GM19240 (cell line): ENCODE results near the gene CMSS1.

Experiments used
- DNase-seq: peaks from one replicate; pipeline ENCODE4 v3.0.0; 2011; ENCODE audit warnings: low spot score; ENCODE audit not compliant: insufficient read length

CMSS1 gene

DNA sequence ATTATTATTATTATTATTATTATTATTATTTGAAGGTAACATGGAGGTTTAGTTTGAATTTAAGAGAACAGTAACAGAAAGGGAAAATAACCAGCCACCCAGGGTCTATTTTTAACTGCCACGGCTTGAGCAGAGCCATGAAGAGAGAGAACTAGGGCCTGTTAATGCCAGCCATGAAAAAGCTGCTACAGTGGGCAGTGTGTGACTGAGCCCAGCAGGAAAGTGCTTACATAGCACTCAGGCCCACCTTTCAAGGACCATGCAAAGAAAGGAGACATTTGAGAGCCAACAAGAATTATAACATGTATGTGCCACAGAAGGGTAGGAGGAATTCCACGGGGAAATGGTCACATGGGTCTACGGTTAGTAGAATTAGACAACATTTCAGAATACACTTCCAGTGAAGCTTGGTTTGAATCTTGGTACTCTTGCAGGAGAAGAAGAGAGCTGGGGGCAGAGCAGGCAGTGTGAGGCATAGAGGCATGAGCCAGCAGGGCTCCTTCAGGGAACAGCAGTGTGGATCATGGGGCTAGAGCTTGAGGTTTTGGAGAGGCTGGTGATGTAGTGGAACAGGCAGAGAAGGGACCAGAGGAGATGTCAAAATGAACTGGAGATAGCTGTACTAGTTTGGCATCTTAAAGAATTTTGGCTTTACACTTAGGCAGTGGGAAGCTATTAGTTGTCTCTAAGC is 140.7 kb downstream of the CMSS1 start:
- no peak for DNase-seq

DNA sequence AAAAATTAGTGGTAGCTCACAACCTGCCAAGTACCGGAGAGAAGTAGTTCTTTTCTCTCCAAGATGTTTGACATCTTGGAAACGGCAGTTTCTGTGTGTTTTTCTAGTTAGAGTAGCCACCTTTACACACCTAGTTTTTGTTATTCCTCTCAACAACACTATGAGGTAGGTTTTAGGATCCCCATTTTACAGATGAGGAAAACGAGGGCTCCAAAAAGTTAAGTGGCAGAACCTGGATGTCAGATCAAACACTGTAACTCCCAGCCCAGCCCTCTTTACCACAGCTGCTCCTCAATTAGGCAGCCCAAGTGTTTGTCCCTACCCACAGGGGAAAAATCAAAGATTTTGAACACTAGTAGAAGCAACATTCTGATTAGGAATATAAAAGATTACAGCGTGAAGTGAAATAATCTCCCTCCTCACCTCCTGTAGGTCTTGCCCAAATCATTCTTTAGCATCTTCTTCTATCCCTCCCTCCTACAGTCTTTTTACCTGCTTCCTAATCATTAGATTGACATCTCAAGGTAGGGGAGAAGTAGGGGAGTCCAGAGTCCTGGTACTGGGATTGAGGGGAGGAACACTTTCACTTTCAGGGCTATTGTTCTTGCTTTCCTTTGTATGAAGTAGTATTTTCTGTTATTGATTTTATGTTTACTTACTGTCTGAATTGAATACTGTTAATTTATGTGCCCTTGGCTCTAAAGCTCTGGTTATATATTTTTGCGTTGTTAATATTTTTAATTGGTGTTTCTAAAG is 142.6 kb downstream of the CMSS1 start:
- no peak for DNase-seq

DNA sequence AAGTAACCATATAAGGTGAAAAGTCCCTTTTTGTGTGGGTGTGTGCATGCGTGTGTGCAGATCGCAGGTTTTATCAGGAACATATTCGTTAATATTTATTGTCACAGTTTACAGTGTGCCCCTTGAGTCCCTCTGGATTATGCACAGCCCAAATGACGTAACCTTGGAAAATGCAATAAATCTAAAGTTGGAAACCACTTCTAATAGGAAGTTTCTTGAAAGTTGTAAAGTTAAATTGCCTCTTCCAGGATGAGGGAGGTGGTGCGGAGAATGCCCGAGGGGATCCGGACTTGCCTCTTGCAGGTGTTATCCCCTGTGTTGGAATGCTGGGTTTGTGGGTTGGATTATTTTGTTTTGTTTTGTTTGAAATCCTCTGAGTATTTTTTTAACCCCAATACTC is 143.3 kb downstream of the CMSS1 start:
- DNase-seq, result no peak

DNA sequence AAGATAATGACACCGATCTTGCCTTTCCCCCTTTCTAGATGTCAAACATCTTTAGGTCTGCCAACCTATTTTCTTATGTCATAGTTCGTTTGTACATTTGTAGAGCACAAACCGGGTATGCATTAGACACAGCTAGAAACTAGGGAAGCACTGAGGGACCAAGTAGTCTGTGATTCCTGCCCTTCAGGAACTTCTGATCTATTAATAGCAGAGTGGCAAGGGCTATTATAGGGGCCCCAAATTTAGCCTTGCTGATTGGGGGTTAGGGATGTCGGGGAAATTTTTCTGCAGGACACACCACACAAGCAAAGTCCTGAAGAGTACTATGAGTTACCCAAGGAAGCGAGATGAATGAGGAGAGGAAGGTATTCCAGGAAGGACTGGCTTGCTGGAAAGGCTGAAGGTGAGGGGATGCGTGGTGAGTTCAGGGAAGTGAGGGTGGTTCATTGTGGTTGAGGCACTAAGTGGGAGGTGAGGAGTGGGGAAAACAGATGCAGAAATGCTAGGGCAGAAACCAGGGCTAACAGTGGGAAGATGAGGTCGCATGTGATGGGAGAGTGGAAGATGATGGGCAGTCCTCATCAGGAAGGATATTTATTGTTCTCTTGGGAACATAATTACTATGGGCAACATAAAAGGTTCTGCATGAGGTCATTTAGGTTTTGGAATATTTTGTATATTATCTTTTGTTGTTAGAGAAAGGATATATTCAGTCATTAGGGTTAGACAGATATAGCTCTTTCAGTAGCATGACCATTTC is 144.3 kb downstream of the CMSS1 start:
- DNase-seq, result no peak

DNA sequence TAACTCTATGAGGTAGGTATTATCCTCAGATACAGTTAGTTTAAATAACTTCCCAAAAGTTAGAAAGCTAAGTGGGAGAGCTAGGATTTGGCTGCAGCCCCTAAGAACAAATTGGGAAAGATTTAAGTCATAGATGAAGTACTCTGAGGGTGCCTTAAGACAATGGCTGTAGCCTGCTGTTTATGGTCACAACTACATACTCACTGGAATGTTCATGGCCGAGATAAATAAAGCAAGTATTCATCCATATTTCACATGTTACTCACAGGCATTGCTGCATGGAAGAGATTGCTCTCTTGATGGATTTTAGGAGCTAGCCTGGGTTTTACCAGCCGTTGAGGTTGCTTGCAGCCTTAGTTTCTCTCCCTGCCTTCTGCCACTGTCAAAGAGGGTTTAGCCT is 145.0 kb downstream of the CMSS1 start:
- DNase-seq, result no peak

DNA sequence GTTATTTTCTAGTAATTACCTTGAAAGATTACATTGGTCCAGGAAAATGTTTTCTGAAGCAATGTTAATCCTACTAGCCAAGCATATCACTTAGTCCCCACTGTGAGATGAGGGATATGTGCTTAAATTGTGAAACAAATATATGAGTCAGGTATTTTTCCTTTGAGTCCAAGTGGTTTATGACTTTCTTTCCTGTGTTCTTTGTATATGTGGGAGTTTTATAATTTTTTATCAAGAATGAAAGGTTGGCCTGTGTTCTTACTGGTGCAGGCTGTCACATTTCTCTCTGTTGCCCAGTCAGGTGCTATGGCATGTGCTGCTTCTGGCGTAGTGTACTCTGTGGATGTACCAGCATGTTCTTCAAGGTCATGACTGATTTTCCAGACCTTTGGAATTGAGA is 147.4 kb downstream of the CMSS1 start:
- no peak for DNase-seq

DNA sequence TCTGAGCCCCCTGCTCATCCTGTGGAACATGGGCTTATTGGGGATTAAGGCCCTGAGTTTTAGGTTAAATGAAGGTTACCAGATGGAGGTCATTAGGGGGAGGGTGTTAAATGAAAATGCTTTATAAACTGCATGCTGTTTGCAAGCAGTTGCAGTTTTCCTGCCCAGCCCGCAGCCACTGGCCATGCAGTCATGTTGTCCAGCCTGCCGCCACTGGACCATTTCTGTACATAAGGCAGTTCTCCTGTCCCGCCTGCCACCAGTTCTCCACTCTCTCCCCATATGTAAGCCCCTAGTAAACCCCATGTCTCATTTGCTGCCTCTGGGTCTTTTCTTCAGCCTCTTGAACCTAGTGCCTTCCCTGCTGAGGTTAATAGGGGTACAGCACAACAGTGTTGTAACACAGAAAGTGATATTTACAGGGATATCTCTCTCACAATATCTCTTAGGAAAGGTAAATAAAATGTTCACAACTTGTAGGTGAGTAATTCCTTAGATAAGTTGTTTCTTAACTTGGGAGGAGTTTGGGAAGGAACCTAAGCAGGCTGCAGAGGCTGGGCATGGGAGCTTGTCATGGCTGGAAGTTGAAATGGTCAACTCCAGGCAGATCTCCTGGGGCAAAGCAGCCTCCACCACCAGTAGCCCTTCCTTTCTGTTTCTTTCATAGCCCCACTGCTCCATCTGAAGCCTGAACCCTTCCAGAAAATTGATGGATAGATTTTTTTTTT is 148.2 kb downstream of the CMSS1 start:
- DNase-seq, result no peak

DNA sequence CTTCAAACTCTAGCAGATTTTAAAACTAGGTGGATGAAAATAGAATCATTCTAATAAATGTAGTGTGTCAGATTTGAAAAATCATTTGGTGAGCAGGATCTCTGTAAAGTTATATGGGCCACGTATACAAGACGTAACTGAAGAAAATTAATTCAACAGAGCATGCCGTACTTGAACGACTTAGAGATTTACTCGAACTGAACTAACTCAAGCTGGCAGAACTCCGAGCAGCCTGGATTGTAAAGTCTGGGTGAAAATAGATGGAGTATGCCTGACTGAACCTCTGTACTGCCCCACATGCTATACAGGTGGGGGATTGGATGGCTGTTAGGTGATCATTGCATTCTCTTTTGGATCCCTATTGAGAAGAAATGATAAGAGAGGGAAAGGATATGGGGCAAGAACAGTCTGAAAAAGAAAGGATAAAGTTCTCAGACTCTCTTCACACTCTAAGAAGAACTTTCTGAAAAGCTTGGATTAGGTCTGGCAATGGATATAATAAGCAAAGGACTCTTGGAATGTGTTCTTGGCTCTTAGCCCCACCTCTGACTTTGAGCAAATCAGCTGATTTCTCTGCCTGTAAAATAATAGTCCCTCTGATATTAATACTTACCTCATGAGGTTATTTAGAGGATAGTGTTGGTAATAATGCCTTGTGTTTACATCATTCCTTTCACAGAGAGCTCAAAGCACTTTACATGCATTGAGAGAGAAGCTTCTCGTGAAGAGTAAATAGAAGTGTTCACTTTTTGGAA is 149.2 kb downstream of the CMSS1 start:
- DNase-seq, result no peak

DNA sequence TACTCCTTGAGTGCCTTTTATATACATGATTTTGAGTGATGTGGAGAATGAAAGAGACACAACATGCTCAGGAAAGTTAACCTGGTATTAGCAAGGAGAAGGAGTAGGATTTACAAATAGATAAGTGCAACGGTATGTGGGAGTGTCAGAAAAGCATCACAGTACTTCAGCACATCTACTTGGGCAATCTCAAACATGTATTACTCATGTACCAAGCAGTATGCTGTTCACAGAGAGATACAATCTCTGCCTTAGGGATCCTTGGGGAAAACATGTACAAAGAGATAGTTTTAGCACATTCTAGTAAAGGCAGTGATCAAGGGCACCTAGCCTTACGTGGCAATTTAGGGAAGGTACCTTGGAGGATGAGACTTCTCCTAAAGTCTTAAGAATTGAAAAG is 150.1 kb downstream of the CMSS1 start:
- DNase-seq, result no peak

DNA sequence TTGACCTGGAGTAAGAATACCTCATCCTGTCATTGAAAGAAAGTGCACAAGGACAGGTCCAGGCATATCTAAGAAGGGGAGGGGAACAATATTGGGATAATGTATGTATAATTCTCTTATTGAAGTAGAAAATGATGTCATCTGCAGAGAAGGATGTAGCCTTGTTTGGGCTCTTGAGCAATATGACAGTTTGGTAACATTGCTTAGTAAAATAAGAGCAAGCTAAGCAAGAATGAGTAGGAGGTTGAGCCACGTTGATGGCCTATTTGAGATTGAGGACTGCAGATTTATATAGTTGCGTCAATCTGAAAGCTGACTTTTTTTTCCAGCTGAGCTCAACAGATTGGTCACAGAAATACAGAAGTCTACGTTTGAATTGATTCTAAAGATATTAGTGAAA is 151.5 kb downstream of the CMSS1 start:
- DNase-seq, result no peak

DNA sequence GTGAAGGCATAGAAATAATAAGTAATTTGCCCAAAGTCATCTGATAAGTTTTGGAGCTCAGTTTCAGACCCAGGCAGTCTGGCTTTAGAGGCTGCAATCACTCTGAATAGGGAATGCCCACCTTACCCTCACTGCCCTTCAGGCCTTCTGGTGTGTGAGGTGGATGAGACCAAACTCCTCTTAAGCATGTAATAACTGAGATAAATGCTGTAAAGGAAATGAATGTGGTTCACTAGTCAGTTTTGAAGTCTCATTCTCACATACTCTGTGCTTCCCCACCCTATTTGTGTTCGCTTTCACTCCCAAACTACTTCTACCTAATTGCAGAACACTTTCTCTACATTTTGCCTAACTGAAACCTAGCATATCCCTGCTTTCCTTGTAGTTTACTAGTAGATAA is 152.5 kb downstream of the CMSS1 start:
- no peak for DNase-seq

DNA sequence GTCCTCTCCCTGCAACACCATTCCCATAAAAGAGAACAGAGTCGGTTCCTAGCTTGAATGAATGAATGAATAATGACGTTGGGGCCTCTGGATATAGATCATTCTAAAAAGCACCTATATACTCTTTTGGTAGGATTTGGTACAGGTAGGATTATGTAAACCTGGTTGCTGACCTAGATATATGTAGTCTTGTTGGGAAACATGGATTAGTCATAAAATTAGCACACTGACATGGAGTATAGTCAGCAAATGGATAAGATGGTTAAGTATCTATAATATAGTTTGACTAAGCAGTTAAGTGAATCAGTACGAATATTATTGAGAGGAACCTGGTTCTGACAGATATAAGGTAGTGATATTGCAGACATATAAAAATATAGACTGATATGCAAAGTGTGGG is 154.1 kb downstream of the CMSS1 start:
- no peak for DNase-seq

DNA sequence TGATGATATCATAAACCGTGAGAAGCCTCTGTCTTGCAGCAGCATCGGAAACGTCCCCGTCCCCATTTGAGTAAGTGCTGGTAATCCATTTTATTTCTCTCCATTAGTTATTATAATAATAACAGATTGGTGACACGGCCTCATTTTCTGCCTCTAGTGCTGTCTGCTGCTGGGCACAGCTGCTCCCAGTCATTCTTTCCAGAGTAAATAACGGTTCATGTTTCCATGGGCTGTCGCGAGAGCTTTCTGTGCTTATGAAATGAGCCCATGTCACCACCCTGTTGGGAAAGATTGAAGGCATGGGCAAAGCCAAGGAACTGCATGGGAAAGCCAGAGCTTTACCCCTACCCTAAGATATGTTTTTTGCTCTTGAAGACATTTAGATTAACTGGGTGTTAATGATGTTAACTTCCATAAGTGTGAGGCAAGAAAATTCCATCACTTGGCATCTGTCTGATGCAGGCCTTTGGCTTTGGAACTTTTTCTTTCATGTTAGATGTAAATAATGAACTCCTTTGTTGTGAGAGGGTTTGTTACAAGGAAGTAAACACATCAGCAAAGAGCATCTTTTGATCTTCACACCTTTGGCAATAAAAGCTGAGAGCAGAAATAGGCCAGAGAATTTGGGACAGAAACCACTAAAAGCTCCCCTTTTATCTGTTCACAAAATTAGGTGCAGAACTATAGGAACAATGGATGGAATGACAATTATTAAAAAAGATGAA is 154.9 kb downstream of the CMSS1 start:
- no peak for DNase-seq

DNA sequence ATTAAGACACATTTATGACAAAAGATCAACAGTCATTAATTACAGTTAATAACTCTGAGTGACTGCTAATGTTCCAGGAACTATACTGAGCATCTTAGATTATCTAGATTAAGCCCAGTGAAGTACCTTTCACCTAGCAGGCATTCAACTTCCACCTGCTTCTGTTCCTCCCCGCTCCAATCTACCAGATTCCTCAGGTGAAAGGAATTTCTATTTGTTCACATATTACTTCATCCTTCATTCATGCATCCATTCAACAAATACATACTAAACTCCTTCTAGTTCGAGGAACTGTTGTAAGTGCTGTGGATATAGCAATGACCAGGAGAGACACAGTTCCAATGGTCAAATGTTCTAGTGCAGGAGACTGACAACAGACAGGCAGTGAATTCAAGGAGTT is 157.3 kb downstream of the CMSS1 start:
- DNase-seq, result no peak

DNA sequence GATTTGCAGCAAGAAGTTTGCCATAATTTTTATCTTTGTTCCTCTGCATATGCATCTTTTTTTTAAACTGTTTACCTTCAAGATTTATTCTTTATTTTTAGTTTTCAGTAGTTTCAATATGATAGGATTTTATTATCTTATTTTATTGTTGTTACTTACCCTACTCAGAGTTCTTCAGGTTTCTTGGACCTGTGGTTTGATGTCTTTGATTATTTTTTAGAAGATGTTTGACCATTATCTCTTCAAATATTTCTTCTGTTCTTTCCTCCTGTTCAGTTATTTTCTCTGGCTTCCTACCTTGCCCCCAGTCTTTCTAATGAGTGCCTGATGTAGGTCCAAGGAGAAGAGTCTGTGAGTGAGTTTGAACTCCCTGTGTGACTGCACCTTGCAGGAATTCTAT is 158.9 kb downstream of the CMSS1 start:
- DNase-seq, result no peak

DNA sequence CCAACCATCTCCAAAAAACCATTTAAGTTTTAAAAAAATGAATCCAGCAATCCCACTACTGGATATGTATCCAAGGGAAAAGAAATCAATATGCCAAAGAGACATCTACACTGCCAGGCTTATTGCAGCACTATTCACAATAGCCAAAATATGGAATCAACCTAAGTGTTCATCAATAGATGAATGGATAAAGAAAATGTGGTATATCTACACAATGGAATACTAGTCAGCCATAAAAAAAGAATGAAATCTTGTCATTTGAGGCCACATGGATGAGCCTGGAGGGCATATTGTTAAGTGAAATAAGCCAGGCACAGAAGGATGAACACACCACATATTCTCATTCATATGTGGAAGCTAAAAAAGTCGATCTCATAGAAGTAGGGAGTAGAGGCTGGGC is 160.6 kb downstream of the CMSS1 start:
- no peak for DNase-seq

DNA sequence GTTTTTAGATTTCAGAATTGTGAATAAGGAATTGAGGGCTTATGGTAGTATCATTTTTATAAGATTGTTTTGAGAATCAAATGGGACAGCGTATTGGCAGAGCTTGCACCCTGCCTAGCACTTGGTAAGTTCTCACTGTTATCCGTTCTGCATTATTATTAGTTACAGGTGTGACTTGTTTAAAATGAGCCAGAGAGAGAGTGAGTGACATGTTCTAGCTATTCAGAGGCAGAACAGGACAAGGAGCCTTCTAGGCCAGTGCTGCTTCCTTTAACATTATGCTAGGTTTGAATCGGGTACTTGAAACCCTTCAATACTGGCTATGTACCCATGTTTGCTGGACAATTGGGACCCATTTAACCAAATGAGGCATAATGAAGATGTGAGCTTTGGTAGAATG is 162.9 kb downstream of the CMSS1 start:
- no peak for DNase-seq

DNA sequence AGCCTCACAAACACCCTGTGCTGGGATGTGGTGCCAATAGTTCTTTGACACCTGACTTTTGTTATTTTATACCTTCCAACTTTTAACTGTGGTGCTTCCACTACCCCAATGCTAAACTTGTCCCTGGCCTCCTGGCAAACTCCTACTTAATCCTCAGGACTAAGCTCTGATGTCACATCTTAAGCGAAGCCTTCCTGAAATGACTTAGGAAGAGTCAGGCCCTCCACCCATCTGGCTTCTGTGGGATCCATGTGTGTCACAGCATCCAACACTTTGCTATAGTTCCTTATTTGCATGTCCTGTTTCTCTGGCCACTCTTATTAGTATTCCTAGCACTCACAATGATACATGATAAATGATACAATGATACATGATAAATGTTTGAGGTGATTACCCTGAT is 163.5 kb downstream of the CMSS1 start:
- DNase-seq, result no peak

DNA sequence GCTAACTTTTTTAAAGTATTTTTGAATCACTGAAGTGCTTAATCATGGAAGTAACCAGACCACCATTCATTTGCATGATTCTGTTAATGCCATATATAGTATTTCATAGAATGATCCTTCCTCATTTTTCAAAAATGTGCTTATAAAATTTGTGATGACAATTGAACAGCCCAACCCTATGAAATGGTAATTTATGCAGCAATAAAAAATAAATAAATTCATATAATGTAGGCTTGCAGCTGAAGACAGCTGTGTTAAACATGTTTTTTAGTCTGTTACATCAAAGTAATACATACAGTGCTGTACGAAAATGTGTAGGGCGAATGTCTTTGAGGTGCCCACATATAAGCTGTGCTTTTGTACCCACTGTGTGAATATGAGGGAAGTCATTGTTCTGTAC is 165.0 kb downstream of the CMSS1 start:
- DNase-seq, result no peak

DNA sequence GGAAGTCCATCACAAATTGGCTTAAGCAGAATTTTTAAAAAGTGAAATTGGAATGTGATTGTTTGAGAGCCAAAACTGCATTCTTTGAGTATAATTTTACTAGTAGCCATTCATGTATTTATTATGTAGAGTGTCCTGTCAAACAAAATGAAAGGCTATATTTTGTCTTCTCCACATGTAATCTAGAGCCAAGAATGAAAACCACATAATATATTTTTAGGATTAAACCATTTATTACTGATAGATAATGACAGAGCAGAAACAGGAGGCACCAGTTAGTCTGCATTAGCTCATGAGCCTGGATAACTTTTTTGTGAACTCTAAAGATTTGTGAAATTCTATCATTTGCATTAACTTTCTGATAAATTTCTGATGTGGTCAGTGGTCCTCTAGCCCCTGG is 166.5 kb downstream of the CMSS1 start:
- DNase-seq, result no peak
